ENCODE measurements around the gene PLA2G2A.

DNA sequence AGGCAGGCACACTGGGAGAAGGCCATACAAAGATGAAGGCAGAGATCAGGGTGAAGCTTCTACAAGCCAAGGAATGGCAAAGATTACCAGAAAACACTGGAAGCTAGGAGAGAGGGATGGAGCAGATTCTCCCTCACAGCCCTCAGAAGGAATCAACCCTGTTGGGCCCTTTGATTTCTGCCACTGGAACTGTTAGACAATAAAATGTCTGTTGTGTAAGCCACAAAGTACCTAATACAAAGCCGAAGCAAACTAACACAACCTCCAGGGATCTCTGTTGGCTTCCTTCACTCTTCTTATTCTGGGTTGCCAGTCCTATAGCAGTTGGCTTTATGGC is 1.7 kb upstream of the PLA2G2A start:
- TF ChIP-seq, protein P1, sequence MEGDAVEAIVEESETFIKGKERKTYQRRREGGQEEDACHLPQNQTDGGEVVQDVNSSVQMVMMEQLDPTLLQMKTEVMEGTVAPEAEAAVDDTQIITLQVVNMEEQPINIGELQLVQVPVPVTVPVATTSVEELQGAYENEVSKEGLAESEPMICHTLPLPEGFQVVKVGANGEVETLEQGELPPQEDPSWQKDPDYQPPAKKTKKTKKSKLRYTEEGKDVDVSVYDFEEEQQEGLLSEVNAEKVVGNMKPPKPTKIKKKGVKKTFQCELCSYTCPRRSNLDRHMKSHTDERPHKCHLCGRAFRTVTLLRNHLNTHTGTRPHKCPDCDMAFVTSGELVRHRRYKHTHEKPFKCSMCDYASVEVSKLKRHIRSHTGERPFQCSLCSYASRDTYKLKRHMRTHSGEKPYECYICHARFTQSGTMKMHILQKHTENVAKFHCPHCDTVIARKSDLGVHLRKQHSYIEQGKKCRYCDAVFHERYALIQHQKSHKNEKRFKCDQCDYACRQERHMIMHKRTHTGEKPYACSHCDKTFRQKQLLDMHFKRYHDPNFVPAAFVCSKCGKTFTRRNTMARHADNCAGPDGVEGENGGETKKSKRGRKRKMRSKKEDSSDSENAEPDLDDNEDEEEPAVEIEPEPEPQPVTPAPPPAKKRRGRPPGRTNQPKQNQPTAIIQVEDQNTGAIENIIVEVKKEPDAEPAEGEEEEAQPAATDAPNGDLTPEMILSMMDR (IDR thresholded peaks at IDR 0.05; ENCODE audit: insufficient read depth, low read depth, low read length) = no peak
- TF ChIP-seq EZH2 (IDR thresholded peaks at IDR 0.05; ENCODE audit: insufficient read depth, low read length) = no peak

All from astrocyte (in vitro differentiated cells and primary cell).